GM21717 (cell line): ENCODE measurements around the gene SCN9A.
A peak's percentile ranks its signal among the peaks of the same experiment; 100 is the strongest.
"Not testable (repeated sequence)": the region's sequence is repeated elsewhere in the genome, so short reads cannot be mapped to it uniquely, and the experiment has no call there.

Experiments used
- ATAC-seq: cut with Tn5 transposase; IDR thresholded peaks from one replicate; pipeline ENCODE4 v1.9.1; 2021; ENCODE audit warnings: mild to moderate bottlenecking, moderate library complexity; ENCODE audit not compliant: unreplicated experiment

SCN9A gene

GRCh38 chr2:166375195-166375735 lies 479 bp downstream of the SCN9A start:
- ATAC-seq, result peak; percentile 50

- no peak for ATAC-seq
Observed at GRCh38 chr2:166373951-166374350, 1.8 kb downstream of the SCN9A start.

GRCh38 chr2:166373539-166373938 lies 2.2 kb downstream of the SCN9A start:
- ATAC-seq, result no peak

- ATAC-seq, result no peak
Observed at GRCh38 chr2:166373105-166373504, 2.6 kb downstream of the SCN9A start.

GRCh38 chr2:166372046-166372445 lies 3.7 kb downstream of the SCN9A start:
- no peak for ATAC-seq

GRCh38 chr2:166365803-166366420 lies 9.8 kb downstream of the SCN9A start:
- ATAC-seq, result no peak

GRCh38 chr2:166365239-166365638 lies 10.5 kb downstream of the SCN9A start:
- ATAC-seq, result no peak

- ATAC-seq, result no peak
Observed at GRCh38 chr2:166364476-166365161, 11.1 kb downstream of the SCN9A start.

- ATAC-seq, result no peak
Observed at GRCh38 chr2:166361351-166362153, 14.2 kb downstream of the SCN9A start.

GRCh38 chr2:166360906-166361305 lies 14.8 kb downstream of the SCN9A start:
- ATAC-seq, result no peak

- ATAC-seq, result no peak
Observed at GRCh38 chr2:166360426-166360825, 15.3 kb downstream of the SCN9A start.

GRCh38 chr2:166357950-166358321 lies 17.8 kb downstream of the SCN9A start:
- not testable (repeated sequence) for ATAC-seq

GRCh38 chr2:166357068-166357949 lies 18.4 kb downstream of the SCN9A start:
- no peak for ATAC-seq

- ATAC-seq, result no peak
Observed at GRCh38 chr2:166351319-166351718, 24.4 kb downstream of the SCN9A start.

GRCh38 chr2:166350525-166350924 lies 25.2 kb downstream of the SCN9A start:
- ATAC-seq, result no peak

GRCh38 chr2:166344286-166345113 lies 31.2 kb downstream of the SCN9A start:
- ATAC-seq, result no peak

GRCh38 chr2:166343467-166343866 lies 32.3 kb downstream of the SCN9A start:
- ATAC-seq, result no peak

GRCh38 chr2:166341426-166341825 lies 34.3 kb downstream of the SCN9A start:
- no peak for ATAC-seq

- no peak for ATAC-seq
Observed at GRCh38 chr2:166338831-166339339, 36.9 kb downstream of the SCN9A start.

GRCh38 chr2:166337932-166338331 lies 37.8 kb downstream of the SCN9A start:
- no peak for ATAC-seq
